Karpas-422 (cell line): Measurements from ENCODE around the gene ITPKB. TPM values are rescaled to one million over a fixed set of nuclear protein-coding genes. Genes with fewer than 3 reads are reported as not detected.
A peak's percentile ranks its signal among the peaks of the same experiment; 100 is the strongest.

ENCODE experiments used
- DNase-seq: peaks from one replicate; pipeline ENCODE4 v3.0.0-alpha.2; 2015
- H2AFZ ChIP-seq: fragments of 200-600 bp; sonication (generic); 2 replicates; pipeline ENCODE4 v1.6.1; 2014; ENCODE audit warnings: antibody characterized with exemption, low read length, mixed read lengths
- H3K27ac ChIP-seq: fragments of 200-600 bp; sonication (generic); 2 replicates; pipeline ENCODE4 v1.5.1; 2014; ENCODE audit warnings: mild to moderate bottlenecking, low read length, moderate library complexity
- H3K27me3 ChIP-seq: fragments of 200-600 bp; sonication (generic); 2 replicates; pipeline ENCODE4 v1.6.1; 2014; ENCODE audit warnings: low read length, mixed read lengths
- H3K36me3 ChIP-seq: fragments of 200-600 bp; sonication (generic); 2 replicates; pipeline ENCODE4 v1.6.1; 2014; ENCODE audit warnings: low read length, mixed read lengths; ENCODE audit not compliant: insufficient read depth
- H3K4me1 ChIP-seq: fragments of 200-600 bp; sonication (generic); 2 replicates; pipeline ENCODE4 v1.6.1; 2014; ENCODE audit warnings: mild to moderate bottlenecking, low read length, mixed read lengths
- H3K4me2 ChIP-seq: fragments of 200-600 bp; sonication (generic); 2 replicates; pipeline ENCODE4 v1.6.1; 2014; ENCODE audit warnings: low read length, low read depth, mild to moderate bottlenecking; ENCODE audit not compliant: poor library complexity, severe bottlenecking
- H3K4me3 ChIP-seq: fragments of 200-600 bp; sonication (generic); 2 replicates; pipeline ENCODE4 v1.5.1; 2014; ENCODE audit warnings: mild to moderate bottlenecking, antibody characterized with exemption, low read length, mixed read lengths
- H3K79me2 ChIP-seq: fragments of 200-600 bp; sonication (generic); 2 replicates; pipeline ENCODE4 v1.6.1; 2014; ENCODE audit warnings: mild to moderate bottlenecking, low read length, mixed read lengths
- H3K9ac ChIP-seq: fragments of 200-600 bp; sonication (generic); 2 replicates; pipeline ENCODE4 v1.6.0; 2014; ENCODE audit warnings: low read length
- H3K9me2 ChIP-seq: fragments of 200-600 bp; sonication (generic), shearing (Covaris generic); replicated peaks from 2 replicates; pipeline ENCODE4 v1.6.0; 2014; ENCODE audit warnings: mild to moderate bottlenecking, low read length, moderate library complexity; ENCODE audit not compliant: insufficient read depth
- H3K9me3 ChIP-seq: fragments of 300-700, 200-600 bp; sonication (generic); 2 replicates; pipeline ENCODE4 v1.6.1; 2014; ENCODE audit warnings: low read length, mixed read lengths
- H4K20me1 ChIP-seq: fragments of 200-600 bp; sonication (generic); 2 replicates; pipeline ENCODE4 v1.6.1; 2014; ENCODE audit warnings: mild to moderate bottlenecking, antibody characterized with exemption, low read length, low read depth; ENCODE audit not compliant: insufficient read depth
- total RNA-seq: library from RNA; depleted of rRNA; stranded (reverse); fragments of >200 nt; shearing (Covaris generic); gene quantifications from 2 replicates; pipeline ENCODE4 v1.2.3, GENCODE V29; 2014; ENCODE audit warnings: low replicate concordance

Gene ITPKB
- total RNA-seq, 1 experiment from 2014 or later, result 79.0 TPM

DNA sequence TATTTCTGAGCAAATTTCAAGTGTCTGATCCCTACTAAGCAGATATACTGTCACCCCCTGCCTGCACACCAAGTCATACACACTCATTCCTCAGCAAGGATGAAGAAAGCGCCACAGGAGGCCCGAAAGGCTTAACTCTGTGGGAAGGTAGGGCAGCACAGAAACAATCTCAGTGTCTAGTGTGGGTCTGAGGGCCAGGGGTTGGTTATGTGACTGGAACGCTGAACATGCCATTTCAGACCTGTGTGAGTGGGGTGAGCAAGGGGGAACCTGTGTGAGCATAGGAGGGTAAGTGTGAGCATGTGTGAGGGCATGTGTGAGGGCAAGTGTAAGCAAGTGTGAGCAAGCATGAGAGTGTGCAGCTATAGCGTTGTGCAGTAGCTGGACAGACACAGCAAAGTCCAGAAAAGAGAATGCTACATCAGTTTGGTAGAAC, 6.2 kb downstream of the ITPKB start:
- H3K36me3 ChIP-seq, result peaks cover 82% of the 10 kb centered on the region
- peaks cover 58% of the 10 kb centered on the region for H4K20me1 ChIP-seq
- peaks cover 99% of the 10 kb centered on the region for H3K79me2 ChIP-seq
- DNase-seq, result peak; percentile 69
- H3K9me2 ChIP-seq, result no peaks in the 10 kb centered on the region
- H2AFZ ChIP-seq, result no peak overlapping the region
- peak overlapping the region; percentile 82 for H3K4me3 ChIP-seq
- H3K4me1 ChIP-seq, result peaks cover 72% of the 10 kb centered on the region
- H3K27me3 ChIP-seq, result no peaks in the 10 kb centered on the region
- peak overlapping the region; percentile 96 for H3K27ac ChIP-seq
- H3K9me3 ChIP-seq, result no peaks in the 10 kb centered on the region
- peak overlapping the region; percentile 79 for H3K4me2 ChIP-seq
- H3K9ac ChIP-seq, result peak overlapping the region; percentile 96

DNA sequence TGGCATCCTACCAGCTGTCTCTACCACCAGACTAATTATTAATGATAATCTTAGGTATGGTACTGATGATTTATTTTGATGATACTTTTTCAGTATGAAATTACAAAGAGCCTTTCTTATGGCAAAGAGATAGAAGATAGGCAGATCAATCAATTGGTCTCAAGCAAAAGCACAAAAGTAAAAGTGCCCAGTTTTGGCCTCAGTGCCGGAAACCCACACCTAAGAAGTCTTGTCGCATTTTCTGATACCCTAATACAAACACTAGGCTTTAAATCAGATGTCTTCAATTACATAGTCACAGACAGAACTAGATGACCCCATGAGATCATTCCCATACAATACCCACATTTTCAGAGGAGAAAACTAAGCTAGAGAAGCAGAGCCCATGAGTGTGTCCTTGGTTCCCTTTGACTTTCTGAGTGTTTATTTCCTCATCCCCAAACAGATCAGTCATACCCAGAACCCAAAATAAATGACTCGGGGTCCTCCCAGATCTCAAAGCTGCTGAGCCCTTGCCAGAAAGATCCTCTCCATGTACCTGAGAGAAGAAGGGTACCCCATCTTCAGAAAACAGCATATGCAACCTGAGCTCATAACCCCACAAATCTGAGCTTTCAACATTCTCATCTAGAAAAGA, 7.7 kb downstream of the ITPKB start:
- Histone ChIP-seq H4K20me1 (peaks cover 73% of the 10 kb centered on the region), H3K27me3 (no peaks in the 10 kb centered on the region), H3K79me2 (peaks cover 100% of the 10 kb centered on the region), H3K4me2 (peak overlapping the region; percentile 79), H3K27ac (peak overlapping the region; percentile 96), H3K36me3 (peaks cover 85% of the 10 kb centered on the region), H3K4me1 (peaks cover 87% of the 10 kb centered on the region), H3K4me3 (peak overlapping the region; percentile 82), H3K9ac (peak overlapping the region; percentile 96), H3K9me3 (no peaks in the 10 kb centered on the region), H2AFZ (no peak overlapping the region), H3K9me2 (no peaks in the 10 kb centered on the region)
- peak; percentile 58 for DNase-seq

DNA sequence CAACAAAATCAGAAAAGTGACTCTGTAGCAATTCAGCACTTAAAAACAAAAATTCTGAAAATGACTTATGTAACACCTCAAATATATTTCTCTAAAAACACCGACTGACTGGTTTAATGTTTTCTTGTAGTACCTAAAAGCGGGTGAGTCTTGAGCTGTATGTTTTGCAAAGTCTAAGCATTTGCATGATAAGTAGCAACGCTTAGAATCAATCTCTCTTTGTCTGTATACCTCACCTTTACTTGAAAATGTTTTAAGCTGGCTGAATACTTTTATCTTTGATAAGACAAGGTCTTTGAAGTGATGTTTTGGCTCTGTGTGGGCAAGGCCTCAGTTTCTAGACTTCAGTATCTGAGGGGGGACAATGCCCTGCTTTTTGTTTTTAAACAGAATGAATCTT, 8.2 kb downstream of the ITPKB start:
- peaks cover 90% of the 10 kb centered on the region for H3K4me1 ChIP-seq
- H2AFZ ChIP-seq, result no peak overlapping the region
- H3K4me3 ChIP-seq, result peak overlapping the region; percentile 82
- peak overlapping the region; percentile 96 for H3K27ac ChIP-seq
- peaks cover 100% of the 10 kb centered on the region for H3K79me2 ChIP-seq
- H3K36me3 ChIP-seq, result peaks cover 88% of the 10 kb centered on the region
- H3K4me2 ChIP-seq, result peak overlapping the region; percentile 79
- H3K9me2 ChIP-seq, result no peaks in the 10 kb centered on the region
- H3K9ac ChIP-seq, result peak overlapping the region; percentile 96
- H3K27me3 ChIP-seq, result no peaks in the 10 kb centered on the region
- H3K9me3 ChIP-seq, result no peaks in the 10 kb centered on the region
- peak; percentile 55 for DNase-seq
- peaks cover 79% of the 10 kb centered on the region for H4K20me1 ChIP-seq

DNA sequence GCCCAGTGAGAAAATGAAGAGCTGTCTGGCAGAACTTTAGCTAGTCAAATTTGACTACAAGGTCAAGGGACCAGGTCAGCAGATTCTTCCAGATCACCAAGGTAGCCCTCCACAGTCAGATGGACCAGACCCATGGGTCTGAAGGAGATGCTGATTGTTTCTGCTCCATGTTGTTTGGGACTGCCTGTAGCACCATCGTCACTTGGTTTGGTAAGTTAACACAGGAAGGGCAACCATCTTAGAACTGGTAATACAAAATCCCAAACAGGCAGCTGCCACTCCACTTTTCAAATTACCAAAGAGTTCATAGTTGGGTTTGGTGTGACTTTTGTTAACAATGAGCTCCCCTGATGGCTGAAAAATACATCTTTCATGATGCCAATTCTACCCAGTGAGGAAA, 9.0 kb downstream of the ITPKB start:
- Histone ChIP-seq H3K4me2 (peak overlapping the region; percentile 79), H3K4me1 (peaks cover 90% of the 10 kb centered on the region), H3K27ac (peak overlapping the region; percentile 96), H3K9ac (peak overlapping the region; percentile 96), H3K9me2 (no peaks in the 10 kb centered on the region), H3K27me3 (no peaks in the 10 kb centered on the region), H3K36me3 (peaks cover 86% of the 10 kb centered on the region), H2AFZ (no peak overlapping the region), H3K4me3 (peak overlapping the region; percentile 82), H4K20me1 (peaks cover 85% of the 10 kb centered on the region), H3K9me3 (no peaks in the 10 kb centered on the region), H3K79me2 (peaks cover 100% of the 10 kb centered on the region)
- DNase-seq, result peak; percentile 56

DNA sequence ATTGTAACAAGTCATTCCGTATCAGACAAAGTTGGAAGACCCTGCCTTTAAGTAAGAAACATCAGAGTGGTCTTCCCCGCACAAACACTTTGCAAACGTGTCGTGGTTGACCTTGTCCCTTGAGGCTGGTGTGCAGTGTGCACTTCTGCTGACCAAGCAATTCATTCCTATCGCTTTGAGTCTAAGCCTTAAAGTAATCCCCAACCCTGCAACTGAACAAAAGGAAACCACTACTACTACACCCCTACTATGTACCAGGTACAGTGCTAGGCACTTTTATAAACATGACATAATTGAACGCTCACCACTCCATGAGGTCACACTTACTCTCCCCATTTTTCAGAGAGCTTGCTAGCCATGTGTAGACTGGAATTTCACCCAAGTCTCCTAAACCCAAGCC, 10.6 kb downstream of the ITPKB start:
- Histone ChIP-seq H2AFZ (no peak overlapping the region), H3K79me2 (peaks cover 100% of the 10 kb centered on the region), H3K4me2 (peak overlapping the region; percentile 79), H4K20me1 (peaks cover 90% of the 10 kb centered on the region), H3K9me3 (no peaks in the 10 kb centered on the region), H3K4me3 (peak overlapping the region; percentile 11), H3K27ac (peak overlapping the region; percentile 96), H3K27me3 (no peaks in the 10 kb centered on the region), H3K36me3 (peaks cover 82% of the 10 kb centered on the region), H3K9ac (peak overlapping the region; percentile 52), H3K9me2 (no peaks in the 10 kb centered on the region), H3K4me1 (peaks cover 100% of the 10 kb centered on the region)
- peak; percentile 55 for DNase-seq

DNA sequence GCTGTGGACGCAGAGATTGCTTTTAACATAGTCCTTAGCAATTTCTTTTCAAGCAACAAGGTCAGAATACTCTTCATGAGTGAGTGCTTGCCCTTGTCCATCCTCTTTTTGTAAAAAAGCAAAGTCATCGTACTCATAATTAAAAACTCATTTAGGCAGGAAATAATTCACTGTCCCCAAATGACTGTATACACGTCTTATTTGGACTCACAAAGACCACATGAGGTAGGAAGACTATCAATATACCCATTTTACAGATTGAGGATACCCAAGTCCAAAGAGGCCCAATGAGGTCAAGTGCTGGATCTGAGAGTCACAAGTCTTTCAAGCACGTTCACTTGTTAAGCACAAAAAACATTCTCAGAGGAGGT, 13.2 kb downstream of the ITPKB start:
- Histone ChIP-seq H3K27me3 (no peaks in the 10 kb centered on the region), H3K9ac (peak overlapping the region; percentile 54), H3K9me2 (no peaks in the 10 kb centered on the region), H3K4me1 (peaks cover 92% of the 10 kb centered on the region), H3K4me2 (peak overlapping the region; percentile 79), H3K79me2 (peaks cover 97% of the 10 kb centered on the region), H3K27ac (peak overlapping the region; percentile 96), H3K4me3 (peak overlapping the region; percentile 11), H2AFZ (no peak overlapping the region), H3K9me3 (no peaks in the 10 kb centered on the region), H4K20me1 (peaks cover 87% of the 10 kb centered on the region), H3K36me3 (peaks cover 78% of the 10 kb centered on the region)
- DNase-seq, result peak; percentile 48

DNA sequence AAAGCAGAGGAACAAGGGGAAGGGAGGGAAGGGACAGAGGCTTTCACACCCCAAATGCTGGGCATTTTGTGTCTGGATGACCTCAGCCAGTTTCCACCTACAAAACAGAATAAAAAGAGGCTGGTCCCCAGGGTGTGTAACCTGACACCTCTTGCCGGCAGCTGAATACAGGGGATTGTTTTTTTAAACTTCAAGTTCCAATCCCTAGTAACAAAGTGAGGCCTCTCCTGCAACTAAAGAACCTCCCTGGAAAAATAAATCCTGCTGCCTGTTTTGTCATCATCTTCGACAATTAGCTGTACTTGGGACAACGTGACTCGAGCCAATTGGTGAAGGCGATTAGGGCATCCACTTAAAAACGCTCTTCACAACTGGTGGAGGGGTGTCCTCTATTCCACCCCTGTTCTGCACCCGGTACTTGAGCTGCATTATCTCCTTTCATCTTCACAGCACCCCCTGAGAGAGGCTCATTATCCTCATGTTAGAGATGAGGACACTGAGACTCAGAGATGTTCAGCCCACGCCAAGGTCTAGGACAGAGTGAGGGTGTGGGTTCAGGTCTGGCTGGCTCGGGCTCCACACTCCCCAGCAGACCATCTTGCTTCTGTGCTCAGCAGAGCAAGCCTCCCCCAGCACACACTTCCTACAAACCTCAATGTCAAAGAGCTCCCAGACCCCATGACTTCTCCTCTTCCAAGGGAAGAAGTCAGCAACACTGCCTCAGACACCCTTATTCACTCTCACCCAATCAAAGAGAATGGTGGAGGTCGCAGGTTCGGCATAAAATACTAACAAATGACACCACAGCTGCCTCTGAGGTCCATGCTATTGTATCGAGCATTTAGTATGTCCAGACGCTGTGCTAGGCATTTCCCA, 15.2 kb downstream of the ITPKB start:
- Histone ChIP-seq H3K27ac (peak overlapping the region; percentile 96), H3K4me2 (peak overlapping the region; percentile 79), H3K9me3 (no peaks in the 10 kb centered on the region), H3K4me3 (peak overlapping the region; percentile 23; the same call in 1 of the 2 replicates), H3K9me2 (no peaks in the 10 kb centered on the region), H3K9ac (peak overlapping the region; percentile 54), H3K79me2 (peaks cover 97% of the 10 kb centered on the region), H3K27me3 (no peaks in the 10 kb centered on the region), H3K36me3 (peaks cover 76% of the 10 kb centered on the region), H2AFZ (no peak overlapping the region), H3K4me1 (peaks cover 91% of the 10 kb centered on the region), H4K20me1 (peaks cover 89% of the 10 kb centered on the region)
- peak; percentile 76 for DNase-seq
